Transverse colon (tissue), 4 donors: ENCODE data around the gene IGSF21. TPM values are rescaled to one million over a fixed set of nuclear protein-coding genes. Genes with fewer than 3 reads are reported as not detected.

ENCODE experiments used
- DNase-seq: peaks from one replicate; pipeline ENCODE4 v3.0.0-alpha.2; 2019
- H3K27ac ChIP-seq, 4 donors: fragments of 200-600 bp; sonication (generic); 2 replicates each; pipeline ENCODE4 v1.5.1; 2016 to 2018; ENCODE audit warnings: inconsistent platforms in 4 of 4
- H3K27me3 ChIP-seq: fragments of 200-600 bp; sonication (generic); 2 replicates; pipeline ENCODE4 v1.5.1; 2017; ENCODE audit warnings: inconsistent platforms
- H3K36me3 ChIP-seq, 4 donors: fragments of 200-600 bp; sonication (generic); 2 replicates each; pipeline ENCODE4 v1.5.1; 2017 to 2019; ENCODE audit warnings: inconsistent platforms in 4 of 4
- H3K4me1 ChIP-seq, 4 donors: fragments of 200-600 bp; sonication (generic); 2 replicates each; pipeline ENCODE4 v1.5.1; 2017 to 2020; ENCODE audit warnings: inconsistent platforms in 4 of 4
- H3K4me3 ChIP-seq, 4 donors: fragments of 200-600 bp; sonication (generic); 1 replicate in 1 of 4; 2 replicates in 3 of 4; pipeline versions ENCODE4 v1.5.1 to v1.6.1; 2017 to 2019; ENCODE audit warnings: inconsistent platforms in 4 of 4
- H3K9me3 ChIP-seq, 2 donors: fragments of 200-600 bp; sonication (generic); 2 replicates each; pipeline ENCODE4 v1.5.1; 2017 to 2019; ENCODE audit warnings: inconsistent platforms in 2 of 2
- CTCF ChIP-seq, 5 experiments: fragments of 200-600 bp in 3 of 5; fragments of 450-650 bp in 2 of 5; sonication (generic) in 3 of 5; IDR thresholded peaks; 1 replicate in 2 of 5; 2 replicates in 3 of 5; pipeline ENCODE4 v1.5.1; 2016 to 2017; ENCODE audit warnings: antibody characterized with exemption in 5 of 5, inconsistent platforms in 3 of 5, mild to moderate bottlenecking in 2 of 5, moderate library complexity in 1 of 5
- EP300 ChIP-seq: sonication (generic); formaldehyde crosslinking; IDR thresholded peaks from one replicate; pipeline ENCODE4 v1.6.1; 2017; ENCODE audit warnings: antibody characterized with exemption, low read depth
- POLR2A ChIP-seq: fragments of 450-650 bp; IDR thresholded peaks from one replicate; pipeline ENCODE4 v1.6.1; 2016; ENCODE audit warnings: antibody characterized with exemption, mild to moderate bottlenecking, moderate library complexity
- POLR2AphosphoS5 ChIP-seq, 3 donors: sonication (generic); formaldehyde crosslinking; IDR thresholded peaks; one replicate each; pipeline ENCODE4 v1.6.1; 2016; ENCODE audit warnings: antibody characterized with exemption in 3 of 3
- WGBS, 2 donors: methylation state at CpG; one replicate each; pipeline ENCODE4 v1.1.5; 2018; ENCODE audit warnings: low coverage in 1 of 2; 5-methylcytosine and 5-hydroxymethylcytosine counted together
- in situ Hi-C, 4 donors: fragments of 200-750 bp; cut with MboI; loops; one replicate each; pipeline versions ENCODE4 v1.15.0 to v1.15.1; 2017; ENCODE audit warnings: low sequenced_read_pairs in 3 of 4, low pct_ligation_motif_present in 1 of 4, low pct_unique_long_range_greater_than_20kb in 1 of 4
- intact Hi-C: fragments of 100-400 bp; cut with DNase I; formaldehyde crosslinking; loops from one replicate; pipeline ENCODE4 v1.15.1; 2023; ENCODE audit warnings: low total_unique reads
- total RNA-seq, 4 donors: library from RNA; depleted of rRNA; stranded (reverse); fragments of >200 nt; gene quantifications; one replicate each; pipeline ENCODE4 v1.1.0, GENCODE V29; 2016

Gene IGSF21
- total RNA-seq, 4 donors from 2014 or later = 1.1 to 6.8 (median 1.6) TPM; not detected in 1

DNA sequence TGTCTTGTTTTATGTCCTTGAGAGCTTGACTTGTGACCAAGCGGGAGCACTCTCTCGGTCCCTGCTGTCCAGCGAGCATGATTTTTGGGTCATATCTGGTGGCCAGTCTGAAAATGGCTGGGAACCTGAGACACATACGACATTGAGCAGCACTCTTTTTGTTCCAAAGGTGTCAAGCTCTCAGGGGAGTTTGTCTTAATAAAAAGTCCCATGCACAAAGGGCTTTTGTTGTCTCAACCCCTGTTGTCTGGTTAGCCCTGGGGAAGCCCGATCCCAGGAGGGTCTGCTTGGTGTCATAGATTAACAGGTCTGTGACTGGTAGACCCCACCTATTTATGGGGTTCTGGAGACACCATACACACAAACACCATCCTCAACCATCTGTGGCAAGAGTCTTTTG lies 315.4 kb downstream of the IGSF21 start:
- Histone ChIP-seq H3K4me3 (no peak overlapping the region), H3K9me3 (peaks cover 8 to 12% of the 10 kb centered on the region in 2 donors), H3K27me3 (peaks cover 6% of the 10 kb centered on the region), H3K4me1 (no peaks in the 10 kb centered on the region), H3K27ac (no peak overlapping the region), H3K36me3 (no peaks in the 10 kb centered on the region)
- no peak for DNase-seq
- intact Hi-C loops = no loop called here
- WGBS, 2 donors = 88% methylated on average over 5 of the region's 5 CpGs; no CpG with 5 or more reads in 1 of the 2 donors
- no peak for TF ChIP-seq EP300
- TF ChIP-seq CTCF (IDR thresholded peaks at IDR 0.05) = no peak
- no peak for TF ChIP-seq POLR2A
- TF ChIP-seq POLR2AphosphoS5 (IDR thresholded peaks at IDR 0.05) = no peak
- in situ Hi-C loops = no loop called here

GRCh38 chr1:18426580-18426979 lies 319.0 kb downstream of the IGSF21 start:
- H3K27me3 ChIP-seq = peaks cover 6% of the 10 kb centered on the region
- TF ChIP-seq EP300 = no peak
- no peak for TF ChIP-seq POLR2A
- TF ChIP-seq POLR2AphosphoS5 (IDR thresholded peaks at IDR 0.05) = no peak
- no peak for TF ChIP-seq CTCF (IDR thresholded peaks at IDR 0.05)
- H3K9me3 ChIP-seq = peaks cover 8 to 12% of the 10 kb centered on the region in 2 donors
- WGBS, 2 donors = 88% methylated on average over 1 of the region's 1 CpG; no CpG with 5 or more reads in 1 of the 2 donors
- H3K36me3 ChIP-seq = no peaks in the 10 kb centered on the region
- in situ Hi-C loops (no loop called here), intact Hi-C loops (no loop called here)
- H3K27ac ChIP-seq = no peak overlapping the region
- no peak overlapping the region for H3K4me3 ChIP-seq
- no peaks in the 10 kb centered on the region for H3K4me1 ChIP-seq
- no peak for DNase-seq
